Sigmoid colon (tissue), 7 donors: ENCODE data around the gene SLC29A2. TPM values are rescaled to one million over a fixed set of nuclear protein-coding genes. Genes with fewer than 3 reads are reported as not detected.
A peak's percentile ranks its signal among the peaks of the same experiment; 100 is the strongest.
"Not testable (repeated sequence)": the region's sequence is repeated elsewhere in the genome, so short reads cannot be mapped to it uniquely, and the experiment has no call there.

Source experiments
- DNase-seq: peaks from one replicate; pipeline ENCODE4 v3.0.0-alpha.2; 2019
- H3K27ac ChIP-seq, 4 donors: fragments of 200-600 bp; sonication (generic); one replicate each; pipeline ENCODE4 v1.5.1; 2016 to 2019; ENCODE audit warnings: mild to moderate bottlenecking in 1 of 4
- H3K27me3 ChIP-seq, 3 donors: fragments of 200-600 bp; sonication (generic); one replicate each; pipeline ENCODE4 v1.5.1; 2019; ENCODE audit warnings: mild to moderate bottlenecking in 1 of 3
- H3K36me3 ChIP-seq, 4 donors: fragments of 200-600 bp; sonication (generic); one replicate each; pipeline ENCODE4 v1.5.1; 2016 to 2019
- H3K4me1 ChIP-seq, 4 donors: fragments of 200-600 bp; sonication (generic); one replicate each; pipeline ENCODE4 v1.5.1; 2017 to 2019
- H3K4me3 ChIP-seq, 4 donors: fragments of 200-600 bp; sonication (generic); one replicate each; pipeline ENCODE4 v1.5.1; 2017 to 2019; ENCODE audit warnings: mild to moderate bottlenecking in 2 of 4, moderate library complexity in 1 of 4
- H3K9me3 ChIP-seq, 4 donors: fragments of 200-600 bp in 3 of 4; sonication (generic) in 3 of 4; one replicate each; pipeline versions ENCODE4 v1.5.1 to v1.6.1; 2013 to 2019
- CTCF ChIP-seq, 4 experiments: fragments of 450-650 bp in 3 of 4; fragments of 200-600 bp in 1 of 4; IDR thresholded peaks; one replicate each; pipeline ENCODE4 v1.5.1; 2016 to 2019; ENCODE audit warnings: antibody characterized with exemption in 4 of 4, mild to moderate bottlenecking in 3 of 4, moderate library complexity in 2 of 4
- EP300 ChIP-seq, 4 donors: sonication (generic); formaldehyde crosslinking; IDR thresholded peaks; one replicate each; pipeline ENCODE4 v1.6.1; 2017; ENCODE audit warnings: antibody characterized with exemption in 4 of 4
- POLR2A ChIP-seq, 2 donors: fragments of 450-650 bp; IDR thresholded peaks; one replicate each; pipeline ENCODE4 v1.6.1; 2016; ENCODE audit warnings: antibody characterized with exemption in 2 of 2, mild to moderate bottlenecking in 2 of 2, moderate library complexity in 2 of 2
- POLR2AphosphoS5 ChIP-seq, 4 donors: sonication (generic); formaldehyde crosslinking; IDR thresholded peaks; one replicate each; pipeline ENCODE4 v1.6.1; 2017; ENCODE audit warnings: antibody characterized with exemption in 4 of 4
- WGBS, 2 donors: extraction: QIAGEN DNeasy Blood & Tissue Kit; methylation state at CpG; one replicate each; pipeline ENCODE4 v1.1.7; 2013; 5-methylcytosine and 5-hydroxymethylcytosine counted together
- intact Hi-C: fragments of 100-400 bp; cut with DNase I; formaldehyde crosslinking; loops from one replicate; pipeline ENCODE4 v1.15.1; 2023
- polyA plus RNA-seq, 3 donors: library from polyadenylated mRNA; stranded (reverse); fragments of 200-250 nt; gene quantifications; one replicate each; pipeline ENCODE4 v1.2.3, GENCODE V29; 2013
- total RNA-seq, 4 donors: library from RNA; depleted of rRNA; stranded (reverse); fragments of >200 nt; gene quantifications; one replicate each; pipeline ENCODE4 v1.1.0, GENCODE V29; 2016
- donor health status: healthy with polysubstance abuse.
- donor health status: Bipolar disorder and iron deficiency.
- donor health status: healthy.

The SLC29A2 gene
- total and polyA plus RNA-seq, 7 donors, result 0.41 to 28.0 (median 0.99) TPM

- no peaks in the 10 kb centered on the region for H3K9me3 ChIP-seq
- intact Hi-C loops, result no loop called here
- 74 to 88% methylated on average over 9 of the region's 9 CpGs for WGBS, 2 donors
- TF ChIP-seq EP300 (IDR thresholded peaks at IDR 0.05) (no peak), CTCF (IDR thresholded peaks at IDR 0.05) (no peak), POLR2AphosphoS5 (IDR thresholded peaks at IDR 0.05) (no peak), POLR2A (IDR thresholded peaks at IDR 0.05) (no peak)
- H3K4me3 ChIP-seq, result no peak overlapping the region
- no peaks in the 10 kb centered on the region for H3K4me1 ChIP-seq
- H3K27me3 ChIP-seq, result no peaks in the 10 kb centered on the region
- H3K36me3 ChIP-seq, result no peaks in the 10 kb centered on the region
- no peak overlapping the region for H3K27ac ChIP-seq
- no peak for DNase-seq
These were observed 8.9 kb downstream of the SLC29A2 start for GRCh38 chr11:66362481-66363147.

- intact Hi-C loops, result no loop called here
- H3K4me3 ChIP-seq, result no peak overlapping the region
- no peaks in the 10 kb centered on the region for H3K4me1 ChIP-seq
- H3K9me3 ChIP-seq, result no peaks in the 10 kb centered on the region
- no peaks in the 10 kb centered on the region for H3K27me3 ChIP-seq
- TF ChIP-seq EP300 (IDR thresholded peaks at IDR 0.05) (no peak), POLR2AphosphoS5 (IDR thresholded peaks at IDR 0.05) (no peak)
- DNase-seq, result peak; percentile 15
- H3K27ac ChIP-seq, result no peak overlapping the region
- no peaks in the 10 kb centered on the region for H3K36me3 ChIP-seq
- 59 to 80% methylated on average over 6 of the region's 6 CpGs for WGBS, 2 donors
These were observed 10.0 kb downstream of the SLC29A2 start for GRCh38 chr11:66361502-66361941.

- no peaks in the 10 kb centered on the region for H3K27me3 ChIP-seq
- H3K36me3 ChIP-seq, result no peaks in the 10 kb centered on the region
- intact Hi-C loops, result no loop called here
- H3K4me1 ChIP-seq, result no peaks in the 10 kb centered on the region
- DNase-seq, result peak; percentile 37
- WGBS, 2 donors, result 94 to 95% methylated on average over 15 of the region's 15 CpGs
- H3K27ac ChIP-seq, result no peak overlapping the region
- no peak overlapping the region for H3K4me3 ChIP-seq
- TF ChIP-seq POLR2AphosphoS5 (IDR thresholded peaks at IDR 0.05) (no peak), CTCF (IDR thresholded peaks at IDR 0.05) (no peak), EP300 (IDR thresholded peaks at IDR 0.05) (no peak), POLR2A (IDR thresholded peaks at IDR 0.05) (no peak)
- H3K9me3 ChIP-seq, result no peaks in the 10 kb centered on the region
These were observed 11.0 kb downstream of the SLC29A2 start for GRCh38 chr11:66360406-66361073.

- Histone ChIP-seq H3K9me3 (no peaks in the 10 kb centered on the region), H3K27ac (no peak overlapping the region), H3K4me1 (no peaks in the 10 kb centered on the region), H3K4me3 (no peak overlapping the region), H3K36me3 (no peaks in the 10 kb centered on the region), H3K27me3 (no peaks in the 10 kb centered on the region)
- intact Hi-C loops, result no loop called here
- WGBS, 2 donors, result 67 to 74% methylated on average over 3 of the region's 3 CpGs
- no peak for TF ChIP-seq CTCF (IDR thresholded peaks at IDR 0.05)
- TF ChIP-seq EP300 (IDR thresholded peaks at IDR 0.05), result no peak
- no peak for TF ChIP-seq POLR2A (IDR thresholded peaks at IDR 0.05)
- TF ChIP-seq POLR2AphosphoS5 (IDR thresholded peaks at IDR 0.05), result no peak
- DNase-seq, result no peak
These were observed 11.9 kb downstream of the SLC29A2 start for GRCh38 chr11:66359662-66360087.

- H3K27me3 ChIP-seq, H3K27ac ChIP-seq, H3K36me3 ChIP-seq, DNase-seq, intact Hi-C loops, H3K9me3 ChIP-seq, H3K4me3 ChIP-seq: not testable (repeated sequence)
- WGBS, 2 donors, result 26 to 67% methylated on average over 8 of the region's 8 CpGs
- H3K4me1 ChIP-seq, result peaks cover 4 to 20% (median 17%) of the 10 kb centered on the region in 4 donors
These were observed 20.9 kb downstream of the SLC29A2 start for GRCh38 chr11:66350560-66351235.
